A549 treated with GW870086 at 1 μM for 4 hours (cell line): Measurements from ENCODE around the gene LRRC7. TPM values are rescaled to one million over a fixed set of nuclear protein-coding genes. Genes with fewer than 3 reads are reported as not detected.

Experiments
- total RNA-seq: library from RNA; stranded (reverse); fragments of 200-300 nt; extraction: Qiagen RNA extraction; gene quantifications from 5 replicates; pipeline ENCODE4 v1.2.3, GENCODE V29; 2022; ENCODE audit warnings: low read depth

The LRRC7 gene
- not detected in 5 replicates for total RNA-seq

GRCh38 chr1:69567652-69568420, at the start of gene LRRC7:
TSS of gene LRRC7 (plus strand) at chr1:69567922. CDS start at chr1:69568640, 718 bp downstream.

